Fibroblast of gingiva (primary cell): ENCODE measurements around the gene SPATA6.
"Not testable (repeated sequence)": the region's sequence is repeated elsewhere in the genome, so short reads cannot be mapped to it uniquely, and the experiment has no call there.

ENCODE experiments used
- DNase-seq: peaks from one replicate; pipeline ENCODE4 v3.0.0-alpha.2; 2011; ENCODE audit warnings: low read depth

Gene SPATA6

DNA sequence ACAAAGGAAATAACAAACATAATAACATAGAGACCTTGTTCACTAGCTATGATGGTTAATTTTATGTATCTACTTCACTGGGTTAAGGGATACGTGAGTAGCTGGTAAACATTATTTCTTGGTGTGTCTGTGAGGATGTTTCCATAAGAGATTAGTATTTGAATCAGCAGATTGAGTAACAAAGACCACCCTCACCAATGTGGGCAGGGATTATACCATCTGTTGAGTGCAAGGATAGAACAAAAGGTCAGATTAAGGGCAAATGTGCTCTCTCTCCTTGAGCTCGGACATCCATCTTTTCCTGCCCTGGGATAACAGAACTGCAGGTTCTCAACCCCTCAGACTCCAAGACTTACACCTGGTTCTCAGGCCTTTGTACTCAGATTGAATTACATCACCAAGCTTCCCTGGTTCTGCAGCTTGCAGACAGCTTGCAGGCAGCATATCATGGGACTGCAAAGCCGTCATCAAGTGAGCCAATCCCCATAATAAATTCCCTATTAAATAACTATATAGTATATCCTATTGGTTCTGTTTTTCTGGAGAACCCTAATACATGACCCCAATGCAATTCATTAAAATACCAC is 9.2 kb downstream of the SPATA6 start:
- no peak for DNase-seq

DNA sequence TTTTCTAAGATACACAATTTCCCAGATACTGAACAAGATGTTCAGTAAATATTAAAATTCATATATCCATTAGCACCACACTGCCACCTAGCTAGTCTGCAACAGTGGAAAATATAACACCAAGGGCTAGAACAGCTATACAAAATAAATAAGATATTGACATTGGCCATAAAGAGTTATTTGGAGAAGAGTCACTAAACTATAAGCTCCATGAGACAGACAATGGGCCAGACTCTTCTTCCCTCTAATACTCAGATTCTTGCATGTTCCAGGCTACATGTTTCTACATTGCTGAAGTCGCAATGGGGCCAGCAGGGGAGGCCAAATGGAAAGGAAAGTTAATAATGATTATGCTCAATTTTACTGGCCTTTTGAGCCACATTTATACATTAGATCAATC is 21.5 kb downstream of the SPATA6 start:
- no peak for DNase-seq

DNA sequence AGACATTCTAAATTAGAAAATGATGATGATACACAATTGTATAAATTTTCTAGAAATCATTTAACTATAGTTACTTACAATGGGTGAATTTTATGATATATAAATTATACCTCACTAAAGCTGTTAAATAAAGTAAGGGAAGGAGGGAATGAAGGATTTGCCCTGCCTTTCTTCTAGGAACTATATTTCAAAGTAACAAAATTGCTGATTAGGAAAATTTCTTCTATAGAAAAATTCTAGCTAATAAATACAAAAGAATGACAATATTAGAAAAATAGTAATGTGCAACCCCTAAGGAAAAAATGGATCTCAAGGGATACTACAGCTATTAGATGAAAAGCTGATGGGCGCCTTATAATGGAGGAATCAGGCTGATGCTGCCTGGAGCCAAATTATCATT is 23.1 kb downstream of the SPATA6 start:
- DNase-seq = no peak

DNA sequence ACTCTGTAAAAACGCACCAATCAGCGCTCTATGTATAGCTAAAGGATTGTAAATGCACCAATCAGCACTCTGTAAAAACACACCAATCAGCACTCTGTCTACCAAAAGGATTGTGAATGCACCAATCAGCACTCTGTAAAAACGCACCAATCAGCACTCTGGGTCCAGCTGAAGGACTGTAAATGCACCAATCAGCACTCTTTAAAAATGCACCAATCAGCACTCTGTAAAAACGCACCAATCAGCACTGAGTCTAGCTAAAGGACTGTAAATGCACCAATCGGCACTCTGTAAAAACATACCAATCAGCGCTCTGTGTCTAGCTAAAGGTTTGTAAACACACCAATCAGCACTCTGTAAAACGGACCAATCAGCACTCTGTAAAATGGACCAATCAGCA is 27.8 kb downstream of the SPATA6 start:
- not testable (repeated sequence) for DNase-seq

DNA sequence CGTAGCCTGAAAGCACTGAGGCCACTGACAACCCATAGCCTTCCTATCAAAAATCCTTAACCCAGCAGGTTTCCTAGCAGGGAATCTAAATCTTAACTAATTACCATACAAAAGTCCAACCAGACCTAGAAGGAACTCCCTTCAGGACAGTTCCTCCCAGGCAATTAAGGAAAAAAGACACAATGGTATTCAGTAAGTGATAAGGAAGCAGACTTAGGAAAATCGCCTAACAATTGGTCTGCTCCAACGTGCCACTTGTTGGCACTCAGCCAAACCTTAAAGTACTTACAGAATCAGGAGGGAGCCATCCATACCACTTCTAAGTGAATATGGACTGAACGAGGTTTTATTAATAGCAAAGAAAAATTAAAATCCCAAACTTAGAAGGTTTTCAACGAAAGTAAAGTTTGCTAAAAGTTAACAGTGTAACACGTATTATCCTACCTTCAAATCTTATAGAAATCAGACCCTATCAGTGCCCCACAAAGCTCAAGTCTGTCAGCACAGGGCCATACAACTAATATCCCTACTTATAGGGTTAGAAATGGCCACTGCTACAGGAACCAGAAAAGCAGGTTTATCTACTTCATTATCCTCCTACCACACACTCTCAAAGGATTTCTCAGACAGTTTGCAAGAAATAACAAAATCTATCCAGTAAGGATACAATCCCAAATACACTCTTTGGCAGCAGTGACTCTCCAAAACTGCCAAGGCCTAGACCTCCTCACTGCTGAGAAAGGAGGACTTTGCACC is 29.0 kb downstream of the SPATA6 start:
- DNase-seq = no peak

DNA sequence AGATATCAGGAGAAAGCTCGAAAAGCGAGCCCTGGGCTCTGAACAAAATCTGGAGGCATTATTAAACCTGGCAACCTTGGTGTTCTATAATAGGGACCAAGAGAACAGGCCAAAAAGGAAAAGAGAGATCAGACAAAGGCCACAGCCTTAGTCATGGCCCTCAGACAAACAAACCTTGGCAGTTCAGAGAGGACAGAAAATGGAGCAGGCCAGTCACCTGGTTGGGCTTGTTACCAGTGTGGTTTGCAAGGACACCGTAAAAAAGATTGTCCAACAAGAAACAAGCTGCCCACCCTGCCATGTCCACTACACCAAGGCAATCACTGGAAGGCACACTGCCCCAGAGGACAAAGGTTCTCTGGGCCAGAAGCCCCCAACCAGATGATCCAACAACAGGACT is 31.2 kb downstream of the SPATA6 start:
- not testable (repeated sequence) for DNase-seq

DNA sequence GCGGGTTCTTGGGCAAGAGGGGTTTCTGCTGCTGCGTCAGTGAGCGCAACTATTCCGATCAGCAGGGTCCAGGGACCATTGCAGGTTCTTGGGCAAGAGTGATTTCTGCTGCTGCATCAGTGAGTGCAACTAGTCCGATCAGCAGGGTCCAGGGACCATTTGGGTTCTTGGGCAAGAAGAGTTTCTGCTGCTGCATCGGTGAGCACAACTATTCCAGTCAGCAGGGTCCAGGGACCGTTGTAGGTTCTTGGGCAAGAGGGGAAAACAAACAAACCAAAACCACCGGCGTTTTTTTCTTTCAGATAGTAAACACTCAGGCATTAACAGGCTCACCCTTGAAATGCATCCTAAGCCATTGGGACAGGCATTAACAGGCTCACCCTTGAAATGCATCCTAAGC is 32.6 kb downstream of the SPATA6 start:
- no peak for DNase-seq

DNA sequence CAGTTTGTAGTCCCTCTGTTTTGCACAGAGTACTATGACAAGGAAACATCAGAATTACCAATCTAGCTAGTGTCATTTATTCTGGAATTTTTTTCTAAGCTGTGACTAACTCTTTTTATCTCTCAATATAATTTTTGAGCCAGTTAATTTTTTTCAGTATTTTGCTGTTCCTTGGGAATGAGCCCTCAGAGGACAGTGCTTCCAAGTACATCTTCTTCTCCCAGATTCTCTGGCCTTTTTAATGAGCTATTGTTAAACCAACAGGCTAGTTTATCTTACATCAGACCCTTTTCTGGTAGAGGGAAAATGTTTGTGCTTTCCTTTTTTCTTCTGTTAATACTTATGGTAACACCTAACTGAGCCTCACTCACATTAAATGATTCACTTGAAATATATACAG is 34.6 kb downstream of the SPATA6 start:
- not testable (repeated sequence) for DNase-seq

DNA sequence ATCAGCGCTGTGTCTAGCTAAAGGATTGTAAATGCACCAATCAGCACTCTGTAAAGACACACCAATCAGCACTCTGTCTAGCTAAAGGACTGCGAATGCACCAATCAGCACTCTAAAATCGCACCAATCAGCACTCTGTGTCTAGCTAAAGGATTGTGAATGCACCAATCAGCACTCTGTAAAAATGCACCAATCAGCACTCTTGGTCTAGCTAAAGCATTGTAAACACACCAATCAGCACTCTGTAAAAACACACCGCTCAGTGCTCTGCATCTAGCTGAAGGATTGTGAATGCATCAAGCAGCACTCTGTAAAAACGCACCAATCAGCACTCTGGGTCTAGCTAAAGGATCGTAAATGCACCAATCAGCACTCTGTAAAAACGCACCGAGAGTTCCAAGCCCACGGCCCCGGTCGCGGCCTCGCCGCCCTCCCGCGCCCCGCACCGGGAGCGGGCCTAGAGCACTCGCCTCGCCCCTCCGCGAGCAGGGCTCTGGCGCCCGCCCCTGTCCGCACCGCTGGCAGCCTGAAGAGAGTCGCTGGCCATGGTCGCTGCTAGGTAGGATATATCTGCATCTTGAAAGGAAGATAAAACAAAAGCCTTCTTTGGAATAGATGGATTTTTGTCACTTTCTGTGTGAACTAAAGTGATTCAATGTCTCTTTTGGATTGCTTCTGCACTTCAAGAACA is 36.5 kb downstream of the SPATA6 start:
- not testable (repeated sequence) for DNase-seq

DNA sequence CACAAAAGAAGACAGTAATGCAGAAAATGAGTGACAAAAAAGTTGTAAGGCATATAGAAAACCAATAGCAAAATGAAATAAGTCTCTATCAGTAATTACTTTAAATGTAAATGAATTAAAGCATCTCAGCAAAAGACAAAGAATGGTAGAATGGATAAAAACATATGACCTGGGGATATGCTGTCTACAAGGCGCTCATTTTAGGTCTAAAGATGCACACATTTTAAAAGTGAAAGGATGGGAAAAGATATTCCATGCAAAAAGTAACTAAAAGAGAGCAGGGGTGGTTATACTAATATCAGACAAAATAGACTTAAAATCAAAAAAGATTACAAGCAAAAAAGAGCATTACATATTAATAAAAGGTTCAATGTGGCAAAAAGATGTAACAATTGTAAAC is 41.2 kb downstream of the SPATA6 start:
- no peak for DNase-seq

DNA sequence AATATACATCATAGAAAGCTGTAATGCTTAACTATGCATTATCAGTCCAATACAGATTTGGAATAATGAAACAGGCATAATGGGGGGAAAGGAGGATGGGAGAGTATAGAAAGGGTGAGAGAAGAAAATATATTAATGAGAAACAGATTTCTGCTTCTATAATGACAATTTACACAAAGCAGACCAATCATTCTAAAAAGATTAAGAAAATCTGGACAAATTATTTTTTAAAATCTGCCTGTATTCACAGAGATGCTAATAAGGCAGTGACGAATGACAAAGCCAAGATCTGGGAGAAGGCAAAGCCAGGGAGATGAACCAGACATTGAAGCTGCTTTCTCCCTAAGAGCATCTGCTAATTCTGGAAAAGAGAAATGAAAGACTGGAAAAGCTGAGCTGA is 50.0 kb downstream of the SPATA6 start:
- DNase-seq = no peak

DNA sequence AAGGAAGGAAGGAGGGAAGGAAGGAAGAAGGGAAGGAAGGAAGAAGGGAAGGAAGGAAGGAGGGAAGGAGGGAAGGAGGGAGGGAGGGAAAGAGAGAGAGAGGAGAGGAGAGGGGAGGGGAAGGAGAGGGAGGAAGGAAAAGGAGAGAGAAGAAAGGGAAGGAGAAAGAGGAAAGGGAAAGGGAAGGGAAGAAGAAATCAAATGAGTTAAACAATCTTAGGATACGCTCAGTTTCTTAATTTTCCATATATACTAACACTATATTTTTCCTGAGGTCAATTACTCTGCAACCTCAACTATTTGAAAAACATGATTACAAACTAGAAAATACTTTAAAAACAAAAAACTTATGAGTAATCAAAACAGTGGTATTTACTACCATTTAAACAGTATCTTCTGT is 53.3 kb downstream of the SPATA6 start:
- no peak for DNase-seq

DNA sequence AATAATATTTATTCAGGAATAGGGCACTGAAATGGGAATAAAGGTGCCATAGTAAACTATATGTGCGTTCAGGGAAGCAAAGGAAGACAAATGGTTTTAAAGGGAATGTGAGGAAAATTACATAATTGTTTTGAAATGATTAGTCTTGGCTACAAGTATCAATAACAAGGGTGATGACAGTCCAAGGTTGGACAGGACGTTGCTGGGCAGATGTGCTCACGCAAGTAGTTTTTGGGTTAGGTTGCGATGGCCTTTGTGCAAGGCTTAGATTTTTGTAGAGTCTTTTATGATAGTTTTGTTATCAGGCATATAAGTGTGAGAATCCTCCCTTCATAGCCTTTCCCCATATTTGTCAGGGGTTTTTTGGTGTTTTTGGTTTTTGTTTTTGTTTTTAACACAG is 57.0 kb downstream of the SPATA6 start:
- DNase-seq = no peak

DNA sequence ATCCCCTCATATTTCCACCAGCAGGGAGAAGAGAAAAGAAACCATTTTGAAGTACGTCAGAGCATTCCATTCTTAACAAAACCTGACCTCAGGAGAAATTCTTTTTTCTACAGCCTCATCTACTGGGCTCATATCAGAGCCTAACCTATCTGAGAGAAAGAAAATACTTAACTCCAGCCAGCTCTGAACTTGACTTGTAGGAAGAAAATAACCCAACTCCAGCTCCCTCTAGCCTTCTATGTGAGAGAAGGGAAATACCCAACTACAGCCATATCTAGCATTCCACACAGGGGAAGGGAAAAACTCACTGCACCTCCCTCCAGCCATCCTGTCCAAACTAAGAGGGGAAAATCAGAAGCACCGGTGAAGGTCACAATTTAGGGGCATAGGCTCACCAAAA is 57.7 kb downstream of the SPATA6 start:
- DNase-seq = no peak

DNA sequence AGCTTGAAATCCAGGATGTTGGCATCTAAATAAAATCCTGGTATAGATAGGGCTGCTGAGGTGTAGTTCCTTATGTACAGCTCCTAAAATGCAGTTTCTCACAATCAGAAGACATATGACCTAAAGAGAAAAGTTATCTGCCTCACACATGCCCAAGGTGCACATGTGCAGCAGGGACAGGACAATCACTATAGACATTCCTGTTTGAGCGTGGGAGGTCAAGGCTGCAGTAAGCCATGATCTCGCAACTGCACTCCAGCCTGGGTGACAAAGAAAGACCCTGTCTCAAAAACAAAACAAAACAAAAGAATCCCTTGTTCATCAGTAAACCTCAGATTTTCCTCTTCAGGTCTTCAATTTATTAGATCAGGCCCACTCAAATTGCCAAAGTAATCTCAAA is 66.1 kb downstream of the SPATA6 start:
- no peak for DNase-seq

DNA sequence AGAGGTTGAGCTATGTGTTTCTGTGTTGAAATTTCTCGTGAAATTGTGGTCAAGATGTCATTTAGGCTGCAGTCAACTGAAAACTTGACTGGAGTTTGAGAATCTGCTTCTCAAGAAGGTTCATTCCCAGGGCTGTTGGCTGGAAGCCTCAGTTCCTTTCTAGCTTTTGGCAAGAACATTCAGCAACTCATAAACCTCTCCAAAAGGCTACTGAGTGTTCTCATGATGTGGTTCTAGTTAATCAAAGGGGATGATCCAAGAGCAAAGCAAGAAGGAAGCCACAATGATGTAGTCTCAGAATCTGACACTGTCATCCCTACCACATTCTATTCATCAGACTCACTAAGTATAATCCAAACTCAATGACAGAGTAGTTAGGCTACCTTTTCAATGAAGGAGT is 66.6 kb downstream of the SPATA6 start:
- peak; percentile 17 for DNase-seq

DNA sequence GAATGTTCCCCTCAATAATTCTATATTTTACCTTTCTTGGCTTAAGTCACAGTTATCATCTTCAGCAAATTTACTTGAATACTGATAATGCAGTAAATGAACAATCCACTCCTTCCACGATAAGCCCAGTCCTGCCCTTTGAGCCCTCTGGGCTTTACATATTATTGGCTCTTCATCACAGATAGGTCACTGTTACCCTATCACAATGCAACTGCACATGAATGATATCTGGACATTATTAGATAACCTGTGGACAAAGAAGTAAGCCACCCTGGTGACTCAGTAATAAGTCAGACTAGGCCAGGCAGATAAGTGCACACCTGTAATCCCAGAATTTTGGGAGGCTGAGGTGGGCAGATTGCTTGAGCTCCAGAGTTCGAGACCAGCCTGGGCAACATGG is 69.4 kb downstream of the SPATA6 start:
- DNase-seq = no peak

DNA sequence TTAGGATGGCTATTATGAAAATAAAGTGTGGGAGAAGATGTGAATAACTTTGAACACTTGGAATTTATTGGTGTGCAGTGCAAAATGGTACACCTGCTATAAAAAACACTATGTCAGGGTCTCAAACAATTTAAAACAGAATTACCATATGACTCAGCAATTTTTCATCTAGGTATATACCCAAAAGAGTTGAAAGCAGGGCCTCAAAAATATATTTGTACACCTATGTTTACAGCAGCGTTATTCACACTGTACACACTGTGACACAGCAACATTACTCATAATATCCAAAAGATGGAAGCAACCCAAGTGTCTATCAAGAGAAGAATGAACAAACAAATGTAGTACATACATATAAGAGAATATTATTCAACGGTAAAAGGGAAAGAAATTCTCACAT is 75.8 kb downstream of the SPATA6 start:
- no peak for DNase-seq

DNA sequence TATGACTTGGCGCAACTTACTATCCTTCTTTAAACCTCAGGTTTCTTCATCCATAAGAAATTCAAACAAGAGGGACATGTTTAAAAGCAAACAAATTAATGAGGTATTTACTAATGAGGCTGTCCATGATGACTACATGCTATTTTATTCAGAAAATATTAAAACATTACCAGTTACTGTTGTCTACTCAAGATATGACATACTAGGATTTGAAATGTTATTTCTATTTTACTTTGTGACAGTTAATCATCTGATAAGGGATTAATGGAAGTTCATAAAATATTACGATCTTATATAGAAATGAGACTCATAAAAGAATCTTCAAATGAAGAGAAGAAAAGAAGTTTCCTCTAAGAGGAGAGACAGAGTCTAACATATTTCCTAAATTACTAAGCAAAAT is 80.1 kb downstream of the SPATA6 start:
- no peak for DNase-seq

DNA sequence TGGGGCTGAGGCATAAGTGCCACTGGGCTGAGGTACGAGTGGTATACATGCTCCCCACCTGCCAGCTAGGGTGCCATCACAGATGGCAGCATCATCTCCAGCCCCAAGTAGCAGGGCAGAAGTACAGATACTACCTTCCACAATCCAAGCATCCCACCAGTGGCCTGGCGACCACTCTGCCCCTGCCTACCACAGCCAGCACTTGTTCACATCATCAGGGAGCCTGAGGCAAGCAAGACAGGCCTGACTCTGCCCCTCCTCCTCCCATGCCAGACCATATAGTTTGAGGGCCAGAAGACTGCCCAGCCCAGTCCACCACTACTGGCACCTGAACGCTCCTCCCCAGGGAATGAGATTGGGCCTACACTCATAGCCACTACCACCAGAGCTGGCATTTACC is 84.6 kb downstream of the SPATA6 start:
- no peak for DNase-seq

DNA sequence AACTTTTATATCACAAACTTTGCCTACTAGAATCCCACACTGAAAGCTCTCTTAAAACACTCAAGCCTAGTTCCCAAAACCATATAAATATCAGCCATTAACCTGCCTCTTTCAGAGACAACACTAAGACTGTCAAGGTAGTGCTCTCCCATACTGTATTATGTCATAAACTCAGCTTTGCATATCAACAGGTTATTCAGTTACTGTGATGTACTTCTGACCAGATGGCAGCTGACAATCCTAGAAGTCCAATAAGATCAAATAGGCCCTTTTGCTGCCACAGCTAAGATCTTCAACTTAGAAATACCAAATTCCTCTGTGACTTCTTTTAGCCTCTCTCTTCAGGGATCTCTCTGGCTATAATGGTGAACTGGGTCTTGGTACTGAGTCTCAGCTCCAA is 97.2 kb downstream of the SPATA6 start:
- no peak for DNase-seq

DNA sequence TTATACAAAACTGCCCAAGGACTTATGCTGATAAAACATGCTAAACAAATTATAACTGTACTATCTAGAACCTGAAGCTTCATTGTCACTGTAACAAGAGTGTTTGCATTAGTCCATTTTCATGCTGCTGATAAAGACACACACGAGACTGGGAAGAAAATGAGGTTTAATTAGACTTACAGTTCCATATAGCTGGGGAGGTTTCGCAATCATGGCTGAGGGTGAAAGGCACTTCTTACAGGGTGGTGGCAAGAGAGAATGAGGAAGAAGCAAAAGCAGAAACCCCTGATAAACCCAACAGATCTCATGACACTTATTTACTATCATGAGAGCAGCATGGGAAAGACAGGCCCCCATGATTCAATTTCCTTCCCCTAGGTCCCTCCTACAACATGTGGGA is 100.4 kb downstream of the SPATA6 start:
- no peak for DNase-seq

DNA sequence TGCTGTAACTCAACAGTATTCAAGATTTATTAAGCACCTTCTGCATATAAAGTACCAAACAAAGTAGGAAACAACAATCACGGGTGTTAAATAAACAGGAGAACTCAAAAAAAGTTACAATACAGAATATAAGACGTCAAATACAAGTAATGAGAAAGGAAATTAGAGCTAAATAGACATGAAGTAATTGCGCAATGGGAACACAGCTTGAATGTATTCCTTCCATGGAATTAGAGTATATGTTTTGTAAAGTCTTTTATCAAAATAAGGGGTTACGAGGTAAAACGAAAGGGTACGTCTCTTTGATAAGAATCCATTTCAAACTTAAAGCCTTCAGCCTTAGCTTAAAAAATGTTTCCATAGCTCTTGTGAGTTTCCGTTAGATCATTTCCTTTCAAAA is 109.1 kb downstream of the SPATA6 start:
- DNase-seq = no peak

DNA sequence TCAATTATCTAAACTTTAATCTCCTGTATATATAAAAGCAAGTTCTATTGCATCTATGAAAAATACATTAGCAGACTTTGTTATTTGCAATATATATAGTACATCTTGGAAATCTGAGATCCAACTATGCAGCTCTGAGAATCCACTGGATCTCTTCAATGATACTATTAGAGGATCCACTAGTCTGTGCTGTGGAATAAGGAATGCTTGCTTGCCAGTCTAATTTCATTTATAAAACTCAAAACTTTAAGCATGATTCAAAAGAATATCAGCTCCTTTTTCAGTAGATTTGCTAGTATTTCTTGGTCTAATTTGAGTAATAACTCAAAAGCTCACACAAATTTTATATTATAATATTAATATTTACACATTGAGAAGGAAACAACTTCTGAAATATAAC is 115.1 kb downstream of the SPATA6 start:
- no peak for DNase-seq
